HFFc6 (cell line): Measurements from ENCODE around the gene NUP37. TPM values are rescaled to one million over a fixed set of nuclear protein-coding genes. Genes with fewer than 3 reads are reported as not detected.

Experiments
- DNase-seq: peaks from one replicate; pipeline ENCODE4 v3.0.0-alpha.2; 2018
- H3K27ac Mint-ChIP-seq: 2 replicates; pipeline ENCODE4 v1.8.0; 2020; ENCODE audit warnings: mild to moderate bottlenecking, mixed read lengths
- H3K27me3 Mint-ChIP-seq: 2 replicates; pipeline ENCODE4 v1.8.0; 2021; ENCODE audit warnings: mild to moderate bottlenecking, moderate library complexity, mixed read lengths; ENCODE audit not compliant: insufficient read depth
- H3K36me3 Mint-ChIP-seq: 2 replicates; pipeline ENCODE4 v1.8.0; 2021; ENCODE audit warnings: low read depth, mixed read lengths
- H3K4me1 Mint-ChIP-seq: 2 replicates; pipeline ENCODE4 v1.8.0; 2020; ENCODE audit warnings: low read depth, mixed read lengths
- H3K4me3 Mint-ChIP-seq: 2 replicates; pipeline ENCODE4 v1.8.0; 2020; ENCODE audit warnings: mild to moderate bottlenecking, moderate library complexity, mixed read lengths
- H3K9me3 Mint-ChIP-seq: 2 replicates; pipeline ENCODE4 v1.8.0; 2020; ENCODE audit warnings: mild to moderate bottlenecking, mixed read lengths
- total RNA-seq, 6 experiments: library from RNA; stranded (reverse); fragmentation: NEBNext Ultra II Directional; extraction: Animal tissue kit (Norgen Biotek cat#: 25700); gene quantifications; 2 replicates in 1 of 6; 3 replicates in 5 of 6; pipeline ENCODE4 v1.2.3, GENCODE V29; 2021
- TF ChIP-seq, protein P1 (sequence below): fragments of 200-600 bp; sonication (generic); IDR thresholded peaks from 2 replicates; pipeline ENCODE4 v1.5.0; 2021; ENCODE audit warnings: antibody characterized with exemption, mild to moderate bottlenecking

NUP37 gene
- total RNA-seq, 6 experiments from 2014 or later: 36.0 to 53.9 (median 47.8) TPM

DNA sequence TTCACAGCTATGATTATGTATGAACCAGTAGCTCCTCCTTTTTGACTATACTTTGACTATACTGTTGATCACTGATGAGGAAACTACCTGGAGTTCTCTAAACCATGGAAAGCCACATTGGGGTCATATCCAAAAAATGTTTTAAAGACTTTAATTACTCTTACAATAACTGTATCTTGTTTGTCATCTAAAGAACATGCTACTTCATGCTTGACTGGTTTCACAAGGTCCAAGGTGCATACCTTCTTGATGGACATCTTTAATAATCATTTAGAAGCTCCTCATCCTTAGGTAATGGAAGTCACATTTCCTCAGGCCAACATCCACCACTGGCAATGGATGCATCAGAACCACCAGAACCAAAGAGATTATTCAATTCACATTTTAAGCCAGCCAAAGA is 88.1 kb downstream of the NUP37 start:
- no peaks in the 10 kb centered on the region for H3K9me3 Mint-ChIP-seq
- no peak for DNase-seq
- H3K4me3 Mint-ChIP-seq: no peak overlapping the region
- H3K27me3 Mint-ChIP-seq: no peaks in the 10 kb centered on the region; the same call in 1 of the 2 replicates
- H3K36me3 Mint-ChIP-seq: peaks cover 12% of the 10 kb centered on the region; the same call in 1 of the 2 replicates
- H3K4me1 Mint-ChIP-seq: peaks cover 9% of the 10 kb centered on the region; the same call in 1 of the 2 replicates
- no peak overlapping the region for H3K27ac Mint-ChIP-seq
- TF ChIP-seq, protein P1, sequence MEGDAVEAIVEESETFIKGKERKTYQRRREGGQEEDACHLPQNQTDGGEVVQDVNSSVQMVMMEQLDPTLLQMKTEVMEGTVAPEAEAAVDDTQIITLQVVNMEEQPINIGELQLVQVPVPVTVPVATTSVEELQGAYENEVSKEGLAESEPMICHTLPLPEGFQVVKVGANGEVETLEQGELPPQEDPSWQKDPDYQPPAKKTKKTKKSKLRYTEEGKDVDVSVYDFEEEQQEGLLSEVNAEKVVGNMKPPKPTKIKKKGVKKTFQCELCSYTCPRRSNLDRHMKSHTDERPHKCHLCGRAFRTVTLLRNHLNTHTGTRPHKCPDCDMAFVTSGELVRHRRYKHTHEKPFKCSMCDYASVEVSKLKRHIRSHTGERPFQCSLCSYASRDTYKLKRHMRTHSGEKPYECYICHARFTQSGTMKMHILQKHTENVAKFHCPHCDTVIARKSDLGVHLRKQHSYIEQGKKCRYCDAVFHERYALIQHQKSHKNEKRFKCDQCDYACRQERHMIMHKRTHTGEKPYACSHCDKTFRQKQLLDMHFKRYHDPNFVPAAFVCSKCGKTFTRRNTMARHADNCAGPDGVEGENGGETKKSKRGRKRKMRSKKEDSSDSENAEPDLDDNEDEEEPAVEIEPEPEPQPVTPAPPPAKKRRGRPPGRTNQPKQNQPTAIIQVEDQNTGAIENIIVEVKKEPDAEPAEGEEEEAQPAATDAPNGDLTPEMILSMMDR: no peak

DNA sequence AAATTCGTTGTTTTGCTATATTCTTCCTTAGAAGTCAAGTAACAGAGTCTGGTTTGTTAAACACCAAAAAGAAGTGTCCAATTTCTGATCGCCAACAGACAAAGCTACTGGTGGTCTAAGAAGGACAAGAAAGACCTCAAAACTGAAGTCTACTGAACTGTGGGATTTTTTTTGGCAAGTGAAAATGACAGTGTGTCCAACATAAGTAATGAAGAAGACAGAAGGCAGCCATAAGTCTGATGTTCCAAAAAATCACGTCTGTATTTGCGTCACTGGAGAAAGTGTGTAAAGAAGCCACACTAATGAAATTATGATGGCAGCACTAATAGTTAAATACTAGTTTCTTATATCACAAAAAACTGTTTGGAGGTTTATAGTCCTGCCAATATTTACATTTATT is 90.8 kb downstream of the NUP37 start:
- DNase-seq: no peak
- H3K27me3 Mint-ChIP-seq: no peaks in the 10 kb centered on the region; the same call in 1 of the 2 replicates
- no peak overlapping the region for H3K27ac Mint-ChIP-seq
- TF ChIP-seq, protein P1: no peak
- no peaks in the 10 kb centered on the region for H3K9me3 Mint-ChIP-seq
- H3K36me3 Mint-ChIP-seq: peaks cover 20% of the 10 kb centered on the region
- no peak overlapping the region for H3K4me3 Mint-ChIP-seq
- peaks cover 1% of the 10 kb centered on the region; the same call in 1 of the 2 replicates for H3K4me1 Mint-ChIP-seq

DNA sequence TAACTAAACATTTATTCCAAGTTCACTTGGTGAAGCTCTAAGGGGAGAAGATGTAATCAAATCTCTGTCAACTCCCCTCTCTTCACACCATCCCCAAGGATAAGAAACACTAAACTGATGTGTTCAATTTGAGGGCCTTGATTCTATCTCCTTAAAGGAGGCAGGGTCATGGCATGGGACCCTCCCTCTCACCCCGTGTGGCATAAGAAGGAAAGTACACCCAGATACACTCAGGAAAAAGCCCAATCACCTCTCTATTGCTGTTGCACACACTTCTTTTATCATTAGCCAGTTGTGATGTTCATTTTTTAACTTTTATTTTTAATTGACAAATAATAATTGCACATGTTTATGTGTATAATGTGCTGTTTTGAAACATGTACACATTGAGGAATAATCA is 93.2 kb downstream of the NUP37 start:
- H3K4me3 Mint-ChIP-seq: no peak overlapping the region
- peaks cover 9% of the 10 kb centered on the region for H3K4me1 Mint-ChIP-seq
- no peak for DNase-seq
- TF ChIP-seq, protein P1: 0 out of 2 replicates have a peak, but pooled peaks have one; percentile 24
- H3K36me3 Mint-ChIP-seq: peaks cover 16% of the 10 kb centered on the region
- no peak overlapping the region for H3K27ac Mint-ChIP-seq
- no peaks in the 10 kb centered on the region for H3K9me3 Mint-ChIP-seq
- H3K27me3 Mint-ChIP-seq: no peaks in the 10 kb centered on the region; the same call in 1 of the 2 replicates

DNA sequence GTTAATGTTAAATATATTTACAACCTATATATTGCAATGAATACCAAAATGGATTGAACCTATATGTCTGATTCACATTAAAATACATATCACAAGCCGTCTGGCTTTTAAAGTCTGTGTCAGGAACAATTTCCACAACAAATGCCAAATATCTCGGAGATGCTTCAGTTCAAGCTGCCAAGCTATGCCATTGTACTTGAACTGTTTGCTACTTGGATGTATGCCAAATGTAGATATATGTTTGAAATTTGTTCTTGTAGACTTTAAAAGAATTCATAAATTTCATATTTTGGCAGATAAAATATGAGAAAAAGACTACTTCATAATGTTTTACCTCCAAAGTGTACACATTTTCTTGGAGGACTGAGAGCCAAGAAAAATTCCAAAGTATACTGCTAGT is 95.1 kb downstream of the NUP37 start:
- Mint-ChIP-seq H3K9me3 (no peaks in the 10 kb centered on the region), H3K4me3 (no peak overlapping the region), H3K4me1 (peaks cover 17% of the 10 kb centered on the region), H3K27me3 (no peaks in the 10 kb centered on the region), H3K36me3 (peaks cover 21% of the 10 kb centered on the region), H3K27ac (no peak overlapping the region)
- TF ChIP-seq, protein P1: no peak
- no peak for DNase-seq

DNA sequence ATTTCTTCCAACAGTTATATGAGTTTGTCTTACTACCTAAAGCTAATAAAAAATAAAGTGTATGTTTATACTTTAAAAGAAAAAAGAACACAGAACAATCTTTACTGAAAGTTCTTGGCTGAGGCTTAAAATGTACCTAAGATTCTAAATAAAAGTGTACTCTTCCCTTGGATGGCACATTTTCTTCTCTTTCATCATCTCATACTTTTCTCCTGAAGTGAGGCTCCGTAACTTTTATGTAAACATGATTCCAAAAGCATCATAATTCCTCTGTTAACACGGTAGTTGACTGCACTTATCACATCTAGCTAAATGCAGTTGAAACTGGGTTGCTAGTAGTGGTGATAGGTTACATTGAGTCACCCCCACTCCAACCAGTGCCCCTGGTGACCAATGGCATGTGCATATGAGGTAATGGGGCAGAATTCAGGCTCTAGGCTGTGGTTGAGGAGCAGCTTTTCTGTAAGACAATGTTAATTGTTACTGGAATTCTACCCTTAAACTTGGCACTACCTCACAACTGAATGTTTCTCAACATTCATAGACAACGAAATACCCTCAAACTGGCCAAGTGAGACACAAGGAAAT is 96.5 kb downstream of the NUP37 start:
- peak overlapping the region; percentile 52; the same call in 1 of the 2 replicates for H3K27ac Mint-ChIP-seq
- no peak overlapping the region for H3K4me3 Mint-ChIP-seq
- peak; percentile 22 for DNase-seq
- H3K4me1 Mint-ChIP-seq: peaks cover 17% of the 10 kb centered on the region
- H3K27me3 Mint-ChIP-seq: no peaks in the 10 kb centered on the region
- H3K36me3 Mint-ChIP-seq: peaks cover 21% of the 10 kb centered on the region
- TF ChIP-seq, protein P1: no peak
- H3K9me3 Mint-ChIP-seq: no peaks in the 10 kb centered on the region

Other genes starting within 250 kb of the NUP37 start
- gene DRAM1, start 242.5 kb downstream of the NUP37 start, total RNA-seq: 100 to 1,000 TPM; 109 to 136 (median 122) TPM
- 10 to 100 TPM; 49.2 to 61.0 (median 54.8) TPM for gene WASHC3, start 58.1 kb downstream of the NUP37 start, total RNA-seq
- gene PARPBP, start 69 bp upstream of the NUP37 start, total RNA-seq: 10 to 100 TPM in 5 of 6 experiments, 1 to 10 TPM in 1; 8.6 to 13.6 (median 12.6) TPM
- not detected for gene PMCH, start 77.7 kb upstream of the NUP37 start, total RNA-seq